BE2C (cell line): ENCODE results near the gene HNF1A.

ENCODE experiments used
- DNase-seq: peaks from one replicate; pipeline ENCODE4 v3.0.0-alpha.2; 2020
- H3K27me3 ChIP-seq: fragments of 250-450 bp; sonication (Bioruptor Pico); 2 replicates; pipeline ENCODE4 v1.5.1; 2020; ENCODE audit warnings: mild to moderate bottlenecking
- H3K36me3 ChIP-seq: fragments of 250-450 bp; sonication (Bioruptor Pico); 2 replicates; pipeline ENCODE4 v1.5.1; 2020; ENCODE audit warnings: mild to moderate bottlenecking
- H3K4me1 ChIP-seq: fragments of 250-450 bp; sonication (Bioruptor Pico); 2 replicates; pipeline ENCODE4 v1.5.1; 2020
- H3K4me3 ChIP-seq: 2 replicates; pipeline ENCODE4 v1.5.1; 2011; ENCODE audit warnings: low read depth, low read length
- H3K9me3 ChIP-seq: fragments of 250-450 bp; sonication (Bioruptor Pico); 2 replicates; pipeline ENCODE4 v1.5.1; 2020
- TF ChIP-seq, protein P1 (sequence below): IDR thresholded peaks from 2 replicates; pipeline ENCODE4 v1.5.1; 2012; ENCODE audit warnings: mild to moderate bottlenecking, low read depth, low read length

HNF1A gene

DNA sequence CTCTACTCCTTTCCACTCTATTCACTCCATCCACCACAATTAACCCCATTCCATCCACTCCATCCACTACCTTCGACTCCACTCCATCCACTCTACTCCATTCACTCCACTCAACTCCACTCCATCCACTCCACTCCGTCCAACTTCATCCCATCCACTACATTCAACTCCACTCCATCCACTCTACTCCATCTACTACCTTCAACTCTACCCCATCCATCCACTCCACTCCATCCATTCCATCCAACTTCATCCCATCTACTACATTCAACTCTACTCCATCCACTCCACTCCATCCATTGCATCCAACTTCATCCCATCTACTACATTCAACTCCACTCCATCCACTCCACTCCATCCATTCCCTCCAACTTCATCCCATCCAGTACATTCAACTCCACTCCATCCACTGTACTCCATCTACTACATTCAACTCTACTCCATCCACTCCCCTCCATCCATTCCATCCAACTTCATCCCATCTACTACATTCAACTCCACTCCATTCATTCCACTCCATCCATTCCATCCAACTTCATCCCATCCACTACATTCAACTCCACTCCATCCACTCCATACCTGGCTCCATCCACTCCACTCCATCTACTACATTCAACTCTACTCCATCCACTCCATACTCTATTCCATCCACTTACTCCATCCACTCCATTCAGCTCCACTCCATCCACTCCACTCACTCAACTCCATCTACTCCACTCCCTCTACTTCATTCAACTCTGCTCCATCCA, 16.4 kb downstream of the HNF1A start:
- no peak for DNase-seq
- TF ChIP-seq, protein P1, sequence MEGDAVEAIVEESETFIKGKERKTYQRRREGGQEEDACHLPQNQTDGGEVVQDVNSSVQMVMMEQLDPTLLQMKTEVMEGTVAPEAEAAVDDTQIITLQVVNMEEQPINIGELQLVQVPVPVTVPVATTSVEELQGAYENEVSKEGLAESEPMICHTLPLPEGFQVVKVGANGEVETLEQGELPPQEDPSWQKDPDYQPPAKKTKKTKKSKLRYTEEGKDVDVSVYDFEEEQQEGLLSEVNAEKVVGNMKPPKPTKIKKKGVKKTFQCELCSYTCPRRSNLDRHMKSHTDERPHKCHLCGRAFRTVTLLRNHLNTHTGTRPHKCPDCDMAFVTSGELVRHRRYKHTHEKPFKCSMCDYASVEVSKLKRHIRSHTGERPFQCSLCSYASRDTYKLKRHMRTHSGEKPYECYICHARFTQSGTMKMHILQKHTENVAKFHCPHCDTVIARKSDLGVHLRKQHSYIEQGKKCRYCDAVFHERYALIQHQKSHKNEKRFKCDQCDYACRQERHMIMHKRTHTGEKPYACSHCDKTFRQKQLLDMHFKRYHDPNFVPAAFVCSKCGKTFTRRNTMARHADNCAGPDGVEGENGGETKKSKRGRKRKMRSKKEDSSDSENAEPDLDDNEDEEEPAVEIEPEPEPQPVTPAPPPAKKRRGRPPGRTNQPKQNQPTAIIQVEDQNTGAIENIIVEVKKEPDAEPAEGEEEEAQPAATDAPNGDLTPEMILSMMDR = no peak
- Histone ChIP-seq H3K4me1 (no peaks in the 10 kb centered on the region), H3K4me3 (no peak overlapping the region), H3K36me3 (no peaks in the 10 kb centered on the region), H3K9me3 (no peaks in the 10 kb centered on the region), H3K27me3 (no peaks in the 10 kb centered on the region)

DNA sequence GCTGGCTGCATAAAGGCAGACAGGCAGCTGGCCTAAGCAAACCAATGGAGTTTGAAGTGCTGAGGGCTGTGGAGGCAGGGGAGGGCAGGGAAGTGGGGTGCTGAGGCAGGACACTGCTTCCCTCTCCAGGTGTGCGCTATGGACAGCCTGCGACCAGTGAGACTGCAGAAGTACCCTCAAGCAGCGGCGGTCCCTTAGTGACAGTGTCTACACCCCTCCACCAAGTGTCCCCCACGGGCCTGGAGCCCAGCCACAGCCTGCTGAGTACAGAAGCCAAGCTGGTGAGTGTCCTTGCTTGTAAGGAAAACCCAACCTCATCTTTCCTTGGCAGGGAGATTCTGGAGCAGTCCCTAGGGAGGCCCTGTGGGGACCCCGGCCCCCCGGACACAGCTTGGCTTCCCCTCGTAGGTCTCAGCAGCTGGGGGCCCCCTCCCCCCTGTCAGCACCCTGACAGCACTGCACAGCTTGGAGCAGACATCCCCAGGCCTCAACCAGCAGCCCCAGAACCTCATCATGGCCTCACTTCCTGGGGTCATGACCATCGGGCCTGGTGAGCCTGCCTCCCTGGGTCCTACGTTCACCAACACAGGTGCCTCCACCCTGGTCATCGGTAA, 17.9 kb downstream of the HNF1A start:
- TF ChIP-seq, protein P1 = no peak
- Histone ChIP-seq H3K4me1 (no peaks in the 10 kb centered on the region), H3K36me3 (no peaks in the 10 kb centered on the region), H3K9me3 (no peaks in the 10 kb centered on the region), H3K27me3 (no peaks in the 10 kb centered on the region), H3K4me3 (no peak overlapping the region)
- DNase-seq = no peak

DNA sequence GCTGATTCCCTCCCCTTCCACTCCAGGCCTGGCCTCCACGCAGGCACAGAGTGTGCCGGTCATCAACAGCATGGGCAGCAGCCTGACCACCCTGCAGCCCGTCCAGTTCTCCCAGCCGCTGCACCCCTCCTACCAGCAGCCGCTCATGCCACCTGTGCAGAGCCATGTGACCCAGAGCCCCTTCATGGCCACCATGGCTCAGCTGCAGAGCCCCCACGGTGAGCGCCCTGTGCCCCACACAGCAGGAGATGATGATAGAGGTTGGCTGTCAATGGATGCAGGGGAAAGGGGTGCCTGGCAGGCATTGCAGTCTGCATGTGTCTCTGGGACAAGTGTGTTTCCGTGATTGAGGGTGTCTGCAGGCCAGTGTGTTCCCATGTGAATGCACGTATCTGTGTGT, 19.1 kb downstream of the HNF1A start:
- Histone ChIP-seq H3K27me3 (no peaks in the 10 kb centered on the region), H3K9me3 (no peaks in the 10 kb centered on the region), H3K4me3 (no peak overlapping the region), H3K36me3 (peaks cover 4% of the 10 kb centered on the region), H3K4me1 (no peaks in the 10 kb centered on the region)
- TF ChIP-seq, protein P1 = no peak
- DNase-seq = no peak

DNA sequence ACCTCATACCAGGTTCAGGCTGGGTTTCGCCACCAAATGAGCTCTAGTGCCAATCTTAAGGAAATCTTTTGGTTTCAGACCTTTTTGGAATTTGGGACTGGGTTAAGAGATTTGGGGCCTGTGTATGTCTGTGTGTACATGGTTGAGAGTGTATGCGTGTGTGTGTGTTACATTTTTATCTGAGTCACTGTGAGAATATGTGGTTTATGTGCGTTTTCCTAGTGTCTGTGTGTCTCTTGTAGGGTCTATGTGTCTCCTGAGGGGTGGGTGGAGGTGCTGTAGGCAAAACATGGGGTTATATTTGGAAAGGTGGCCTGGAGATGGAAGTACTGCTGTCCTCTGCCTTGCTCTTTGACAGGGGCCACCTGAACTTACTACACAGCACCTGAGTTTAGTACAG, 20.1 kb downstream of the HNF1A start:
- Histone ChIP-seq H3K36me3 (peaks cover 9% of the 10 kb centered on the region), H3K4me3 (no peak overlapping the region), H3K4me1 (no peaks in the 10 kb centered on the region), H3K27me3 (no peaks in the 10 kb centered on the region), H3K9me3 (no peaks in the 10 kb centered on the region)
- no peak for DNase-seq
- TF ChIP-seq, protein P1 = no peak

DNA sequence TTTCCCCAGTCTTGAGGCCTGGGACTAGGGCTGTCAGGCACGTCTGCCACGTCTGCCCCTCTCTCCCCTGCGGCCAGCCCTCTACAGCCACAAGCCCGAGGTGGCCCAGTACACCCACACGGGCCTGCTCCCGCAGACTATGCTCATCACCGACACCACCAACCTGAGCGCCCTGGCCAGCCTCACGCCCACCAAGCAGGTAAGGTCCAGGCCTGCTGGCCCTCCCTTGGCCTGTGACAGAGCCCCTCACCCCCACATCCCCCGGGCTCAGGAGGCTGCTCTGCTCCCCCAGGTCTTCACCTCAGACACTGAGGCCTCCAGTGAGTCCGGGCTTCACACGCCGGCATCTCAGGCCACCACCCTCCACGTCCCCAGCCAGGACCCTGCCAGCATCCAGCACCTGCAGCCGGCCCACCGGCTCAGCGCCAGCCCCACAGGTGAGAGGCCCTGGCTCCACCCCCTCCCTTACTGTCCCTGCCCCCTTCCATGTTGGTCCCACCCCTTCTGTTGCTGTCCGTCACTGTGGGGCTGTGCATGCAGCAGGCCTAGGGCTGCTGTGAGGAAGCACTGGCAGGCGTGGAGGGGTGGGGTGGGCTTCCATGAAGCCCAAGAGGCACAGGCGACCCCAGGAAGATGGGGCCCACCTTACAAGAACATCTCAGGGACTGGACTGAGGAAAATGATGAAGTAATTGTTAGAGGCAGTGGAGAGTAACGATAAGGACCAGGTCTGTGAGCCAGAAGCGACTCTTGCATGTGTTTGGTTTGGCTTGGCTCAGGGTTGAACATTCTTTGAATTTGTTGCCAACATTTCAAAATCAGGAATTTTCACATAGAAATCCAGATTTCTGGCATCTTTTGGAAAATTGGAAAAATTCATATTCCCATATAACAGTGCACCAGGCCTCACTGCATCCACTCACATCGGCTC, 21.1 kb downstream of the HNF1A start:
- Histone ChIP-seq H3K36me3 (peaks cover 19% of the 10 kb centered on the region), H3K27me3 (no peaks in the 10 kb centered on the region), H3K4me3 (no peak overlapping the region), H3K4me1 (no peaks in the 10 kb centered on the region), H3K9me3 (no peaks in the 10 kb centered on the region)
- DNase-seq = peak; percentile 35
- TF ChIP-seq, protein P1 = no peak
